GM08714 (cell line): ENCODE measurements around the gene PFDN1.

Experiments used
- H3K4me3 ChIP-seq: fragments of 200-500 bp; sonication (Bioruptor generic); 2 replicates; pipeline ENCODE4 v1.5.1; 2014; ENCODE audit warnings: mild to moderate bottlenecking, low read length, inconsistent platforms
- ZNF274 ChIP-seq: IDR thresholded peaks from 2 replicates; pipeline ENCODE4 v1.6.1; 2012; ENCODE audit warnings: mild to moderate bottlenecking, low read depth, low read length

The PFDN1 gene

DNA sequence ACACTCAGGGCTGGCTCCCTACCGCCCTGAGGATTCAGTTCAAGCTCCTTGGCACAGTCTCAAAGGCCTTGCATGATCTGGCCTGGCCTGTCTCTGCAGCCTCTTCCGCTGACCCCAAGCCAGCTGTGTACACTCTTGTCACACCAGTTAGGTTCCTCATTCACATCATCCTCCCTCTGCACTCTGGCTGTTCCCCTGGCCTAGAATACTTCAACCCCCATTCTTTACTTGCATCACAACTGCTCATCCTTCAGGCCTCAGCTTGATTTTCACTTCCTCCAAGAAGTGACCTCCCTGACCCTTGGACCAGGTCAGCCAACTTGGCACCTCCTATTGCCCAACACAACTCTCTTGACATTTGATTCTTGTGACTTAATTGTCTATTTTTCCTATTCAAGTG, 18.9 kb upstream of the PFDN1 start:
- H3K4me3 ChIP-seq = no peak overlapping the region
- no peak for TF ChIP-seq ZNF274

DNA sequence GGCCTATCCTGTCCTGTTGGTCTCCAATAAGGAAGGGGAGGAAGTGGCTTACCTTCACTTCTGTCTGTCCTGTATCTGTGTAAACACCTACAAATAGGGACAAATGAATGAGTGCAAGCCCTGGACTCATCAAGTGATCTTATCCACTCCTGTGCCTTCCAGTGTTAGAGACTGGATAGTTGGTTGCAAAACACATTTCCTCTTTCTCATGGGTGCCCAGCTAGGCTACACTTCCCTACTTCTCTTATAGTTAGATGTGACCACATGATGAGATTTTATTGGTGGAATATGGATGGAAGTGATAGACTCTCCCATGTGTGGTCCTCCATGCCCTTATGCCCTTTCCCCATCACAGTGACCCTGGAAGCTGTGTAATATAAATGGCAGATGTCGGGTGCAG, 16.9 kb upstream of the PFDN1 start:
- TF ChIP-seq ZNF274 = no peak
- no peak overlapping the region for H3K4me3 ChIP-seq

GRCh38 chr5:140318792-140319191, 15.9 kb upstream of the PFDN1 start:
- TF ChIP-seq ZNF274 = no peak
- no peak overlapping the region for H3K4me3 ChIP-seq

- no peak for TF ChIP-seq ZNF274
- H3K4me3 ChIP-seq = no peak overlapping the region
These were observed 15.0 kb upstream of the PFDN1 start for GRCh38 chr5:140317859-140318258.

GRCh38 chr5:140312791-140313189, 9.9 kb upstream of the PFDN1 start:
- no peak overlapping the region for H3K4me3 ChIP-seq
- TF ChIP-seq ZNF274 = no peak

- TF ChIP-seq ZNF274 = no peak
- no peak overlapping the region for H3K4me3 ChIP-seq
These were observed 9.3 kb upstream of the PFDN1 start for GRCh38 chr5:140312067-140312790.

- H3K4me3 ChIP-seq = no peak overlapping the region
- TF ChIP-seq ZNF274 = no peak
These were observed 8.1 kb upstream of the PFDN1 start for GRCh38 chr5:140311011-140311467.

- no peak overlapping the region for H3K4me3 ChIP-seq
- no peak for TF ChIP-seq ZNF274
These were observed 7.5 kb upstream of the PFDN1 start for GRCh38 chr5:140310434-140310833.

DNA sequence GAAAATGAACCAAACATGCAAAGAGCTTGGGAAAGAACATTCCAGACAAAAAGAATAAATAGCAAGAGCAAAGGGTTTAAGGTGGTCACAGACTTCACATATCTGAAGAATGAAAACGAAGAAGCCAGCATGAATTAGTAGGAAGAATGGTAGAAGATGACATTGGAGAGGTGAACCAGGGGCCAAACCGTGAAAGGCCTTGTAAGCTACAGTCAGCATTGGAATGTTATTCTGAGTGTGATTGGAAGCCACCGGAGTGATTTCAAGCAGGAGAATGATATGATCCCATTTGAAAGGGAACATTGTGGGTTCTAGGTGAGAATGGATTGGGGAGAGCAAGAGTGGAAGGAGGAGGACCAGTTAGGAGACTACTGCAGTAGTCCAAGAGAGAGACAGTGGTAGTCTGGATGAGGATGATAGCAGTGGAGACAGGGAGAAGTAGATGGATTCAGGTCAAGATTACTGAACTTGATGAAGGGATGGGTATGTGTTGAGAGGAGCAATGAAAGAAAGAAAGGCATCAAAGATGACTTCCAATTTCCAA, 6.9 kb upstream of the PFDN1 start:
- TF ChIP-seq ZNF274 = no peak
- no peak overlapping the region for H3K4me3 ChIP-seq

DNA sequence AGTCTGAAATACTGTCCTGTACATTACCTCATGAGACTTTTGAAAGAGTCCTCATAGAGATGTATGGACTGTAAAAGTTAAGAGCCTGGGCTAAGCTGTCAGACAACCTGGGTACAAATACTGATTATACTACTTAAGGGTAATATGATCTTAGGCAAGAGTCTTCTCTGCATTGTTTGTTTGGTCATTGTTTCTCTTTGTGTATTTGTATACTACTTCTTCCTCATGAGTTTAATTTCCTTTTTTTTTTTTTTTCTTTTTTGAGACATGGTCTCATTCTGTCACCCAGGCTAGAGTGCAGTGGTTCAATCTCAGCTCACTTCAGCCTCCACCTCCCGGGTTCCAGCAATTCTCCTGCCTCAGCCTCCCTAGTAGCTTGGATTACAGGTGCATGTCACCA, 2.6 kb upstream of the PFDN1 start:
- TF ChIP-seq ZNF274 = no peak
- no peak overlapping the region for H3K4me3 ChIP-seq

GRCh38 chr5:140303966-140304365, 1.1 kb upstream of the PFDN1 start:
- no peak overlapping the region for H3K4me3 ChIP-seq
- no peak for TF ChIP-seq ZNF274

GRCh38 chr5:140301136-140301535, 1.8 kb downstream of the PFDN1 start:
- H3K4me3 ChIP-seq = no peak overlapping the region
- no peak for TF ChIP-seq ZNF274

DNA sequence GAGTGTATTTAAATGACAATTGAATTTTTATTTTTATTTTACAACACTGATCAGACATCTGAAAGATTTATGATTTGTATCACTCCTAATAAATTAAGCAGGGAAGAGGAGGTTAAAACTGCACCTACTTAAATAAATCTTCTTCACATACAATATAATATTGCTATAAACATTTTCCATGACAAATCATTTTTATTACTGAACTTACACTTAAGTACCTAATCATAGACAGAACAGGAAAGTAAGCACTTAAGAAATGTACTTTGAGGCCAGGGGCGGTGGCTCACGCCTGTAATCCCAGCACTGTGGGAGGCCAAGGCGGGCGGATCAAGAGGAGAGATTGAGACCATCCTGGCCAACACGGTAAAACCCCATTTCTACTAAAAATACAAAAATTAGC, 3.8 kb downstream of the PFDN1 start:
- no peak overlapping the region for H3K4me3 ChIP-seq
- no peak for TF ChIP-seq ZNF274

- no peak overlapping the region for H3K4me3 ChIP-seq
- TF ChIP-seq ZNF274 = no peak
These were observed 4.7 kb downstream of the PFDN1 start for GRCh38 chr5:140298183-140298601.

GRCh38 chr5:140297283-140297682, 5.6 kb downstream of the PFDN1 start:
- no peak overlapping the region for H3K4me3 ChIP-seq
- TF ChIP-seq ZNF274 = no peak

- no peak for TF ChIP-seq ZNF274
- no peak overlapping the region for H3K4me3 ChIP-seq
These were observed 6.6 kb downstream of the PFDN1 start for GRCh38 chr5:140296289-140296688.
